NCI-H1092 treated with DMSO at 0.1 percent for 48 hours (cell line): Measurements from ENCODE around the gene USP34.
"Not testable (repeated sequence)": the region's sequence is repeated elsewhere in the genome, so short reads cannot be mapped to it uniquely, and the experiment has no call there.

Experiments used
- DNase-seq: peaks from one replicate; lab custom pipeline; 2025; lab: John Stamatoyannopoulos, UW

USP34 gene

GRCh38 chr2:61470965-61471904, at the start of gene USP34:
TSS of gene USP34 (minus strand) at chr2:61471087. CDS start at chr2:61470692, 395 bp downstream.
- peak; percentile 89 for DNase-seq

- DNase-seq, result no peak
These were observed 49.4 kb upstream of the USP34 start for GRCh38 chr2:61520261-61520660.

- no peak for DNase-seq
These were observed 42.0 kb upstream of the USP34 start for GRCh38 chr2:61512768-61513398.

GRCh38 chr2:61510674-61511671, 40.1 kb upstream of the USP34 start:
- no peak for DNase-seq

GRCh38 chr2:61504949-61505348, 34.1 kb upstream of the USP34 start:
- no peak for DNase-seq

- DNase-seq, result no peak
These were observed 28.2 kb upstream of the USP34 start for GRCh38 chr2:61499060-61499459.

GRCh38 chr2:61493523-61493942, 22.6 kb upstream of the USP34 start:
- no peak for DNase-seq

GRCh38 chr2:61492476-61492875, 21.6 kb upstream of the USP34 start:
- no peak for DNase-seq

- no peak for DNase-seq
These were observed 14.4 kb upstream of the USP34 start for GRCh38 chr2:61485281-61485680.

- DNase-seq, result no peak
These were observed 7.2 kb upstream of the USP34 start for GRCh38 chr2:61478086-61478485.

GRCh38 chr2:61476929-61477589, 6.2 kb upstream of the USP34 start:
- not testable (repeated sequence) for DNase-seq

- DNase-seq, result peak; percentile 14
These were observed 1.3 kb upstream of the USP34 start for GRCh38 chr2:61471905-61472805.

- DNase-seq, result peak; percentile 29
These were observed 550 bp downstream of the USP34 start for GRCh38 chr2:61470122-61470951.

GRCh38 chr2:61469424-61470121, 1.3 kb downstream of the USP34 start:
- DNase-seq, result no peak

GRCh38 chr2:61468231-61468630, 2.7 kb downstream of the USP34 start:
- not testable (repeated sequence) for DNase-seq

GRCh38 chr2:61465045-61465444, 5.8 kb downstream of the USP34 start:
- DNase-seq, result no peak

GRCh38 chr2:61463769-61464475, 7.0 kb downstream of the USP34 start:
- DNase-seq, result no peak

GRCh38 chr2:61461404-61461803, 9.5 kb downstream of the USP34 start:
- no peak for DNase-seq
